Measurements from ENCODE around the gene CDC6. TPM values are rescaled to one million over a fixed set of nuclear protein-coding genes. Genes with fewer than 3 reads are reported as not detected.

Gene CDC6
- total RNA-seq, 6 experiments from 2014 or later, result 0.42 to 9.1 (median 3.1) TPM

GRCh38 chr17:40253565-40253964 lies 34.1 kb upstream of the CDC6 start:
- Histone ChIP-seq H3K4me3 (no peak overlapping the region), H3K27me3 (no peaks in the 10 kb centered on the region), H3K9me3 (no peaks in the 10 kb centered on the region), H3K4me1 (peaks cover 0 to 6% (median 1%) of the 10 kb centered on the region in 4 donors), H3K27ac (no peak overlapping the region), H3K36me3 (peaks cover 0 to 18% (median 5%) of the 10 kb centered on the region in 4 donors)
- intact Hi-C loops (cut with DNase I), result no loop called here
- ATAC-seq, result no peak
- TF ChIP-seq CTCF (IDR thresholded peaks at IDR 0.05), result no peak
- no peak for TF ChIP-seq POLR2A (IDR thresholded peaks at IDR 0.05)
- WGBS (ENCODE audit: insufficient coverage, low coverage, low lambda C conversion rate, missing lambda C conversion rate), result 94% methylated on average over 3 of the region's 3 CpGs
- DNase-seq, result no peak

- DNase-seq (no peak), ATAC-seq (no peak)
- H3K4me1 ChIP-seq, result no peaks in the 10 kb centered on the region
- no peaks in the 10 kb centered on the region for H3K27me3 ChIP-seq
- TF ChIP-seq CTCF (IDR thresholded peaks at IDR 0.05) (no peak), POLR2A (IDR thresholded peaks at IDR 0.05) (no peak)
- H3K9me3 ChIP-seq, result no peaks in the 10 kb centered on the region
- intact Hi-C loops (cut with DNase I), result no loop called here
- 82% methylated on average over 1 of the region's 2 CpGs for WGBS (ENCODE audit: insufficient coverage, low coverage, low lambda C conversion rate, missing lambda C conversion rate)
- no peak overlapping the region for H3K4me3 ChIP-seq
- no peak overlapping the region for H3K27ac ChIP-seq
- H3K36me3 ChIP-seq, result peaks cover 0 to 46% (median 17%) of the 10 kb centered on the region in 4 donors
Observed at GRCh38 chr17:40259505-40259904, 28.2 kb upstream of the CDC6 start.

GRCh38 chr17:40260528-40260927 lies 27.2 kb upstream of the CDC6 start:
- TF ChIP-seq CTCF (IDR thresholded peaks at IDR 0.05) (no peak), POLR2A (IDR thresholded peaks at IDR 0.05) (no peak)
- H3K4me1 ChIP-seq, result no peaks in the 10 kb centered on the region
- no peak for ATAC-seq
- no peaks in the 10 kb centered on the region for H3K9me3 ChIP-seq
- intact Hi-C loops (cut with DNase I), result no loop called here
- H3K27me3 ChIP-seq, result no peaks in the 10 kb centered on the region
- no peak for DNase-seq
- no peak overlapping the region for H3K4me3 ChIP-seq
- WGBS (ENCODE audit: insufficient coverage, low coverage, low lambda C conversion rate, missing lambda C conversion rate), result 80% methylated on average over 2 of the region's 7 CpGs
- no peak overlapping the region for H3K27ac ChIP-seq
- peaks cover 0 to 56% (median 25%) of the 10 kb centered on the region in 4 donors for H3K36me3 ChIP-seq

- no peak for ATAC-seq
- Histone ChIP-seq H3K4me1 (no peaks in the 10 kb centered on the region), H3K27ac (no peak overlapping the region), H3K27me3 (no peaks in the 10 kb centered on the region), H3K36me3 (peaks cover 0 to 44% (median 23%) of the 10 kb centered on the region in 4 donors), H3K4me3 (no peak overlapping the region), H3K9me3 (no peaks in the 10 kb centered on the region)
- intact Hi-C loops (cut with DNase I), result no loop called here
- no peak for TF ChIP-seq CTCF (IDR thresholded peaks at IDR 0.05)
- no peak for TF ChIP-seq POLR2A (IDR thresholded peaks at IDR 0.05)
- 95% methylated on average over 12 of the region's 21 CpGs for WGBS (ENCODE audit: insufficient coverage, low coverage, low lambda C conversion rate, missing lambda C conversion rate)
- DNase-seq, result no peak
Observed at GRCh38 chr17:40264458-40265185, 23.1 kb upstream of the CDC6 start.

All from right lobe of liver (tissue), 6 donors.